WI38 (cell line): ENCODE measurements around the gene ATP1A4.

Experiments
- H3K4me3 ChIP-seq: 2 replicates; pipeline ENCODE4 v1.5.1; 2011; ENCODE audit warnings: low read depth, mild to moderate bottlenecking, control low read depth, low read length
- TF ChIP-seq, protein P1 (sequence below): IDR thresholded peaks from 2 replicates; pipeline ENCODE4 v1.5.1; 2012; ENCODE audit warnings: low read depth, mild to moderate bottlenecking, control low read depth, low read length

The ATP1A4 gene

DNA sequence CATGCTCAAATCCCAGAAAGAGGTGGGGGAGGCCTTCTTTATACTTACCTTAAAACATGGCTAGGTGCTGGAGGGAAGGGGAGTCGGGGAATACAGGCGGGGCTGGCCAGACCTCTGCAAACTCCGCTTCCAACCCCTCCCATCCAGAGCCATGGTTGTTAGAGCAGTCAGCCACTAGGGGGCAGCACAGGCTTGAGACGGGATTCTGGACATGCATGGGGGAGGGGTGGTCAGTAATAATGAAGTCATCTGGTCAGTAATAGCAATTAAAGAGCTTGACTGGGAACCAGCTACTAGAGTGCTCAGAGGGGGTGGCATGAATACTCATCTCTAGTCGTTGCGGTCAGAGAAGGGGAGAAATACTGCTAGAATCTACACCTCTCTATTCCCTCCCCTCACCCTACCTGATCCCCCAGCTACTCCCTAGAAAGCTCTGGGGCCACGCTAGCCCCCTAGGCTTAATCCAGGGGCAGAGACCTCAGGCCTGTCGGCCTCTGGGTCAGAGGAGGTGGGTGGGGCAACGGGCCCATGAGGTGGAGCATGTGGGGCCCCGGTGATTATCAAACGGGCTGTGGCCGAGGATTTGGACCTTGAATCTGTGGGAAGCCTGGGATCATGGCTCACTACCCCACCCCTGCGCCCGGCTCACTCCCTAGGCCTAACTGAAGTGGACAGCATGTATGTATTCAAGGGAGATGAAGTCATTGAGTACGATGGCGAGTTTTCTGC is 41.9 kb downstream of the ATP1A4 start:
- H3K4me3 ChIP-seq = no peak overlapping the region
- TF ChIP-seq, protein P1, sequence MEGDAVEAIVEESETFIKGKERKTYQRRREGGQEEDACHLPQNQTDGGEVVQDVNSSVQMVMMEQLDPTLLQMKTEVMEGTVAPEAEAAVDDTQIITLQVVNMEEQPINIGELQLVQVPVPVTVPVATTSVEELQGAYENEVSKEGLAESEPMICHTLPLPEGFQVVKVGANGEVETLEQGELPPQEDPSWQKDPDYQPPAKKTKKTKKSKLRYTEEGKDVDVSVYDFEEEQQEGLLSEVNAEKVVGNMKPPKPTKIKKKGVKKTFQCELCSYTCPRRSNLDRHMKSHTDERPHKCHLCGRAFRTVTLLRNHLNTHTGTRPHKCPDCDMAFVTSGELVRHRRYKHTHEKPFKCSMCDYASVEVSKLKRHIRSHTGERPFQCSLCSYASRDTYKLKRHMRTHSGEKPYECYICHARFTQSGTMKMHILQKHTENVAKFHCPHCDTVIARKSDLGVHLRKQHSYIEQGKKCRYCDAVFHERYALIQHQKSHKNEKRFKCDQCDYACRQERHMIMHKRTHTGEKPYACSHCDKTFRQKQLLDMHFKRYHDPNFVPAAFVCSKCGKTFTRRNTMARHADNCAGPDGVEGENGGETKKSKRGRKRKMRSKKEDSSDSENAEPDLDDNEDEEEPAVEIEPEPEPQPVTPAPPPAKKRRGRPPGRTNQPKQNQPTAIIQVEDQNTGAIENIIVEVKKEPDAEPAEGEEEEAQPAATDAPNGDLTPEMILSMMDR = peak; percentile 95

DNA sequence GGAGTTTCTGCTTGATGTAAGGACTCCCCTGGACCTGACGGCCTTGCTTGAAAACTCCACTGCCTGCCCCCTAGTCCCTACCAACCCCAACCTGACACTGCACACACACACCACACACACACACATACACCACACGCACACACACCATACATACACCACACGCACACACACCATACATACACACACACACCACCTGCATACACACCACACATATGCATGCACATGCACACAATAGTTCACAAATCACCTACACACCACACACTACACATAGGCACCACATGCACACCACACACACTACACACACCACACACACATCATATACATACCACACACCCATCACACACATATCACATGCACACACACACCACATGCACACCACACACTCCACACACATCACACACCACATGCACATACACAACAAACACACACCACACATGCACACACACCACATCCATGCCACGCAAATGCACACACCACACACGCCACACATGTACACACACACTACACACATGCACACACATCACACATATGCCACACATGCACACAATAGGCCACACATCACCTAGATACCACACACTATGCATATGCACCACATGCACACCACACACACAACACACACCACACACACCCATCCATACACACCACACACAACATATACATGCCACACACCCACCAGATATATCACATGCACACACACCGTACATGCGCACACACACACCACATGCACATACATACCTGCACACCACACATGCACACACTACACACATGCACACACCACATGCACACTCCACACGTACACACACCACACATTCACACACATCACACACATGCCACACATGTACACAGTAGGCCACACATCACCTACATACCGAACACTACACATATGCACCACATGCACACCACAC is 42.7 kb downstream of the ATP1A4 start:
- no peak overlapping the region for H3K4me3 ChIP-seq
- TF ChIP-seq, protein P1 = no peak

DNA sequence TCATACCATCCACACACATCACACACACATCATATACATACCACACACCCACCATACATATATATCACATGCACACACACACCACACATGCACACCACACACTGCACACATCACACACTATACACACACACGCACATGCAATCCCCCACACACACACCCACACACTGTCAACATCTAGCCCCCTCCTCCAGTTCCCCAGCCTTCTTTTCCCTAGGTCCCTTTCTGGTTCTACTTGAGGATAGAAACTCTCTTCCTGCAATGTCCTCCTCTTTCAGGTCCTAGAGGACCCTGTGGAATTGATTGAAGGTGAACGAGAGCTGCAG is 43.3 kb downstream of the ATP1A4 start:
- no peak overlapping the region for H3K4me3 ChIP-seq
- TF ChIP-seq, protein P1 = no peak

DNA sequence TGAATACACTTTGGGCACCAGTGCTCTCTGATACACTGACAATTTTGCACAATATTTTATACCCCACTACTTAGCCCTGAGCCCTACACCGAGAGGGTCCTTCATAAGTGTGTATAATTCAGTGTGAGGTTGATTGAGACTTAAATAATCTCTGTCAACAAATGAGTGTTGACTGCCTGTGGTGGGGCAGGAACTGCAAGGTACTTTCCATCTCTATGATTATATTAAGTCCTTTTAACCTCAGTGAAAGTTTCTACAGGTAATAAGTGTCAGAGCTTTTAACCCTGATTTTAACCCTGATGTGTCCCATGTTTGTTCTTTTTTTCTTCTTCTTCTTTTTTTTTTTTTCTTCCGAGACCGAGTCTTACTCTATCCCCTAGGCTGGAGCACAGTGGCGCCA is 44.7 kb downstream of the ATP1A4 start:
- TF ChIP-seq, protein P1 = no peak
- H3K4me3 ChIP-seq = no peak overlapping the region

DNA sequence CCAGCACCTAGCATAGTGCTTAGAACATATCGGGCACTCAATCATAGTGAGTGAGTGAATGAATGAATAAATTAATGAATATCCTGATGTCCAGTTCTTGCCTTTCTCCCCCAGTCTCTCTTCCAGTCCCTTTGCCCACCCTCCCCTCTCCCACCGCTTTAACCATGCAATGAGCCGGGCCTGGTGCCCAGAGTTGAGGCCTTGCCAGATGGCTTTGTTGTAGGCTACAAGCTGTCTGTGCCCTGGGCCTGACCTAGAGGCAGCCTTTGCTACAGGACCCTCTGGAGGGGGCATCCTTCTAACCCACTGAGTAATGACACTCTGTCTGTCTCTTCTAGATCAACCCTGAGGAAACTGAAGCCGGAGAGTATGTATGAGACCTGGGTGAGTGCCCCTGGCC is 45.8 kb downstream of the ATP1A4 start:
- H3K4me3 ChIP-seq = no peak overlapping the region
- TF ChIP-seq, protein P1 = no peak

DNA sequence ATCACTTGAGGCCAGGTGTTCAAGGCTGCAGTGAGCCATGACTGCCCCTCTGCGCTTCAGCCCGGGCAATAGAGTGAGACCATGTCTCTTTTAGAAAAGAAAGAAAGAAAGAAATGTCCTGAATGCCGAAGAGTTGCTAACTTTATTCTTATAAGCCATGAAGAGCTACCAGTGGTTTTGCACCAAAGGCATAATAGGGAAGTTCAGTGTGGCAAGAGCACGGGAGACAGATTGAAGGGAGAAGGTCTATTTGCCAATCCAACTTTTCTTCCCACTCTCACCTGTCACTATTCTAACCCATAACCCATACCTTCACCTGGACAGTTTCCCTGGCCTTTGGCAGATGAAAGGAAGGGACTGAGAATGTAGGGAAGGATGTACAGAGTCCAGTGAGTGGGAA is 49.4 kb downstream of the ATP1A4 start:
- no peak overlapping the region for H3K4me3 ChIP-seq
- TF ChIP-seq, protein P1 = no peak
